ENCODE results near the gene THSD7A.

- TF ChIP-seq CTCF (IDR thresholded peaks at IDR 0.05; ENCODE audit: low read length) (no peak), EZH2phosphoT487 (IDR thresholded peaks at IDR 0.05; ENCODE audit: low read length) (no peak), EZH2 (optimal IDR thresholded peaks at IDR 0.05; ENCODE audit: low read depth, low read length) (no peak)
Measured at GRCh38 chr7:11412036-11412435, 420.0 kb downstream of the THSD7A start.
